ENCODE measurements around the gene MYO1B.

DNA sequence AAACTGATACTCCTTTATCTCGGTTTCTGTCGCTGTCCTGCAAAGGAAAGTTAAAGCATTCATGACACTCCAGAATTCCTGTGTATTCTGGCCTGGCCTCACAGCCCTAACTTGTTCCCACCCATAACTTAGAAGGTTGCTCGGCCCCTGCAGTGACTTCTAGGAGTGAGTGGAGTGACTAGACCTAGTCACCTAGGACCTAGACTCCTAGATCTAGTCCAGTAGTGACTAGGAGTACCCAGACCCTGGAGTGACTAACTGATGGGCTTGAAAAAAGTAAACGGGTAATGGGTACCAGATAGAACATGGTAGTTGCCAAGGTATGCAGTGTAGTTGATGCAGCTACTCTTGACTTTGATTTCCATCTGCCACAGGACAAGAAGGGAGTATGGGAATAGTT, 181.8 kb downstream of the MYO1B start:
- TF ChIP-seq, protein P1, sequence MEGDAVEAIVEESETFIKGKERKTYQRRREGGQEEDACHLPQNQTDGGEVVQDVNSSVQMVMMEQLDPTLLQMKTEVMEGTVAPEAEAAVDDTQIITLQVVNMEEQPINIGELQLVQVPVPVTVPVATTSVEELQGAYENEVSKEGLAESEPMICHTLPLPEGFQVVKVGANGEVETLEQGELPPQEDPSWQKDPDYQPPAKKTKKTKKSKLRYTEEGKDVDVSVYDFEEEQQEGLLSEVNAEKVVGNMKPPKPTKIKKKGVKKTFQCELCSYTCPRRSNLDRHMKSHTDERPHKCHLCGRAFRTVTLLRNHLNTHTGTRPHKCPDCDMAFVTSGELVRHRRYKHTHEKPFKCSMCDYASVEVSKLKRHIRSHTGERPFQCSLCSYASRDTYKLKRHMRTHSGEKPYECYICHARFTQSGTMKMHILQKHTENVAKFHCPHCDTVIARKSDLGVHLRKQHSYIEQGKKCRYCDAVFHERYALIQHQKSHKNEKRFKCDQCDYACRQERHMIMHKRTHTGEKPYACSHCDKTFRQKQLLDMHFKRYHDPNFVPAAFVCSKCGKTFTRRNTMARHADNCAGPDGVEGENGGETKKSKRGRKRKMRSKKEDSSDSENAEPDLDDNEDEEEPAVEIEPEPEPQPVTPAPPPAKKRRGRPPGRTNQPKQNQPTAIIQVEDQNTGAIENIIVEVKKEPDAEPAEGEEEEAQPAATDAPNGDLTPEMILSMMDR (optimal IDR thresholded peaks at IDR 0.05 in 1 of 3, IDR thresholded peaks at IDR 0.05 in 1 of 3, conservative IDR thresholded peaks at IDR 0.05 in 1 of 3; ENCODE audit: extremely low read depth in 1 of 3, insufficient read depth in 2 of 3, low read length in 3 of 3): no peak
- no peak for TF ChIP-seq EZH2 (IDR thresholded peaks at IDR 0.05; ENCODE audit: low read length)
